HepG2 (cell line): ENCODE data around the gene RINL.

Experiments
- DNMT1 ChIP-seq: sonication (generic); formaldehyde crosslinking; IDR thresholded peaks from 2 replicates; pipeline ENCODE4 v1.5.1; 2020; ENCODE audit warnings: mild to moderate bottlenecking, missing genetic modification reagents
- ELF1 ChIP-seq: sonication (generic); formaldehyde crosslinking; IDR thresholded peaks from 2 replicates; pipeline ENCODE4 v1.4.0; 2020; ENCODE audit warnings: missing genetic modification reagents
- ETV6 ChIP-seq: sonication (generic); formaldehyde crosslinking; conservative IDR thresholded peaks from 2 replicates; pipeline ENCODE4 v1.4.0; 2020; ENCODE audit warnings: missing genetic modification reagents
- EZH2 ChIP-seq: conservative IDR thresholded peaks from 2 replicates; pipeline ENCODE4 v1.6.1; 2012; ENCODE audit warnings: mild to moderate bottlenecking, low read depth, low read length, moderate library complexity
- HNRNPL ChIP-seq: fragments of 200-400 bp; formaldehyde crosslinking; IDR thresholded peaks from 2 replicates; pipeline ENCODE4 v1.6.1; 2017; ENCODE audit warnings: mild to moderate bottlenecking, low read depth, low read length
- POLR2AphosphoS5 ChIP-seq: IDR thresholded peaks from 2 replicates; pipeline ENCODE4 v1.6.1; 2012; ENCODE audit warnings: low read depth, low read length
- ZFP82 ChIP-seq: sonication (generic); formaldehyde crosslinking; IDR thresholded peaks from 2 replicates; pipeline ENCODE4 v1.5.1; 2020; ENCODE audit warnings: mild to moderate bottlenecking, missing genetic modification reagents, borderline replicate concordance
- ZNF431 ChIP-seq: sonication (generic); formaldehyde crosslinking; IDR thresholded peaks from 2 replicates; pipeline ENCODE4 v1.9.0; 2022; ENCODE audit warnings: missing genetic modification reagents, low read depth, mild to moderate bottlenecking, borderline replicate concordance
- ZNF562 ChIP-seq: sonication (generic); formaldehyde crosslinking; IDR thresholded peaks from 2 replicates; pipeline ENCODE4 v1.8.0; 2022; ENCODE audit warnings: missing genetic modification reagents, borderline replicate concordance
- ZNF629 ChIP-seq: sonication (generic); formaldehyde crosslinking; conservative IDR thresholded peaks from 2 replicates; pipeline ENCODE4 v1.5.0; 2020; ENCODE audit warnings: missing genetic modification reagents
- TF ChIP-seq, protein P1 (sequence below): sonication (generic); formaldehyde crosslinking; IDR thresholded peaks from 2 replicates; pipeline ENCODE4 v1.5.0; 2020; ENCODE audit warnings: mild to moderate bottlenecking, missing genetic modification reagents, moderate library complexity

DNA sequence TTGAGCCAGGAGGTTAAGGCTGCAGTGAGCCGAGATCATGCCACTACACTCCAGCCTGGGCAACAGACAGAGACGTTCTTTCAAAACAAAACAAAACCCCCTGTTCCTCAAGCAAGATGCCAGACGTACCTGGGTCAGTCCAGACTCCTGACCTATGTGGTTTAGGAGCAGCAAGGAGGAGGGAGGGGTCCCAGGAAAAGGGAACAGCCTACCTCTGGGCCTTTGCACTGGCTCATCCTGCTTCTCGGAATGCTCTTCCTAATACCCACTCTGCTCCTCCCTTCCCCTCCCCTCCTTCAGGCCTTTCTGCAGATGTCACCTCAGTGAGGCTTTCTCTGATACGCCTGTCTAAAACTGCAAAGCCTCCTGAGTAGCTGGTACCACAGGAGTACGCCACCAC, 9.5 kb downstream of the RINL start:
- no peak for TF ChIP-seq DNMT1 (CRISPR knock-in tag)
- TF ChIP-seq, protein P1, sequence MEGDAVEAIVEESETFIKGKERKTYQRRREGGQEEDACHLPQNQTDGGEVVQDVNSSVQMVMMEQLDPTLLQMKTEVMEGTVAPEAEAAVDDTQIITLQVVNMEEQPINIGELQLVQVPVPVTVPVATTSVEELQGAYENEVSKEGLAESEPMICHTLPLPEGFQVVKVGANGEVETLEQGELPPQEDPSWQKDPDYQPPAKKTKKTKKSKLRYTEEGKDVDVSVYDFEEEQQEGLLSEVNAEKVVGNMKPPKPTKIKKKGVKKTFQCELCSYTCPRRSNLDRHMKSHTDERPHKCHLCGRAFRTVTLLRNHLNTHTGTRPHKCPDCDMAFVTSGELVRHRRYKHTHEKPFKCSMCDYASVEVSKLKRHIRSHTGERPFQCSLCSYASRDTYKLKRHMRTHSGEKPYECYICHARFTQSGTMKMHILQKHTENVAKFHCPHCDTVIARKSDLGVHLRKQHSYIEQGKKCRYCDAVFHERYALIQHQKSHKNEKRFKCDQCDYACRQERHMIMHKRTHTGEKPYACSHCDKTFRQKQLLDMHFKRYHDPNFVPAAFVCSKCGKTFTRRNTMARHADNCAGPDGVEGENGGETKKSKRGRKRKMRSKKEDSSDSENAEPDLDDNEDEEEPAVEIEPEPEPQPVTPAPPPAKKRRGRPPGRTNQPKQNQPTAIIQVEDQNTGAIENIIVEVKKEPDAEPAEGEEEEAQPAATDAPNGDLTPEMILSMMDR (CRISPR knock-in tag), result no peak
- no peak for TF ChIP-seq EZH2
- TF ChIP-seq ZNF431 (CRISPR knock-in tag), result no peak
- no peak for TF ChIP-seq ZNF562 (CRISPR knock-in tag)
- no peak for TF ChIP-seq ZNF629 (CRISPR knock-in tag)
- TF ChIP-seq POLR2AphosphoS5, result no peak
- no peak for TF ChIP-seq ZFP82 (CRISPR knock-in tag)
- TF ChIP-seq ETV6 (CRISPR knock-in tag), result no peak
- TF ChIP-seq HNRNPL, result no peak
- no peak for TF ChIP-seq ELF1 (CRISPR knock-in tag)
